ENCODE data around the gene FAM234A.
"Not testable (repeated sequence)": the region's sequence is repeated elsewhere in the genome, so short reads cannot be mapped to it uniquely, and the experiment has no call there.

Gene FAM234A

GRCh38 chr16:230949-231348 lies 3.7 kb upstream of the FAM234A start:
- DNase-seq: no peak

DNA sequence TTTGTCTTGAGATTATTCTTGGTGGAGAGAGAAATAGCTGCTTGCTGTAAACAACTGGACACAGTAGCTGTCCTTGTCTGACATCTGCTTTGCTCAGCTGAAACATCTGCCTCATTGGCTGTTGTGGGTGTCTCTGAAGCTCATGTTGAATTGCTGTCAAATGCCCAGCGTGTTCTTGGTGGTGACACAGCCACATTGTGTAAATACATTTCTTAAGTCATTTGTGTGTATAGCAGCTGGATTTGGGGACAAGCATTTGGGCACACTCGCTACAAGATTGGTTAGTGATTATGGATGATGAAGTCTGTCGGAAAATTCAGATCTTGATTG lies 5.3 kb downstream of the FAM234A start:
- no peak for DNase-seq

GRCh38 chr16:240559-240958 lies 5.9 kb downstream of the FAM234A start:
- DNase-seq: no peak

- no peak for DNase-seq
Observed at GRCh38 chr16:242281-242680, 7.7 kb downstream of the FAM234A start.

DNA sequence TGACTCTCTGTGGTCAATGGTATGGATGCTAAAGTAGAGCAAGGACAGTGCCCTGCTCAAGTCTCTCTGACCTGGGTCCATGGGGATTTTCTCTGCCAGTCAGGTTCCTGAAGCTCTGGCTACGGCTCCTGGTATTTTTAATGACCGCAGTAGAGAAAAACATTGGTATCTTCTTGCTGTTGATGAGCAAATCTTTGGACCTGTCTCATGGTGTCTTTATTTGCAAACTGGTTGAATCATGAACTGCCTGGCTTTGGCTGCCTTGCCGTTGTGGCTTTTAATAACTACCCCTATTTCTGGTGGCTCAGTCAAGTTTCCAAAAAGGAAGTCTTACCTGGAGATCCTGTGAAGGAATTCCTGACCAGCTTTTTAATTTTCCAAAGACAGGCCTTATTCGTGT lies 8.7 kb downstream of the FAM234A start:
- no peak for DNase-seq

DNA sequence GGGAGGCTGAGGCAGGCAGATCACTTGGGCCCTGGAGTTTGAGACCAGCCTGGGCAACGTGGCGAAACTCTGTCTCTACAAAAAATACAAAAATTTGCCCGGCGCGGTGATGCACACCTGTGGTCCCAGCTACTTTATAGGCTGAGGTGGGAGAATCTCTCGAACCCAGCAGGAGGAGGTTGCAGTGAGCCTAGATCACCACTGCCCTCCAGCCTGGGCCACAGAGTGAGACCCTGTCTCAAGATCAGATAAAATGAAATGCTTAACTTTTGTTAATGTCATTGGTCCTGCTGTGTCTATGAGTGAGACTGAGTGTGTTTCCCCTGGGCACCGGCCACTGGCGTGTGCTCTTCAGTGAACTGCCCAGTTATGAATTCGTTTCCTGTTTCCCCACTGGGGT lies 10.5 kb downstream of the FAM234A start:
- DNase-seq: no peak

DNA sequence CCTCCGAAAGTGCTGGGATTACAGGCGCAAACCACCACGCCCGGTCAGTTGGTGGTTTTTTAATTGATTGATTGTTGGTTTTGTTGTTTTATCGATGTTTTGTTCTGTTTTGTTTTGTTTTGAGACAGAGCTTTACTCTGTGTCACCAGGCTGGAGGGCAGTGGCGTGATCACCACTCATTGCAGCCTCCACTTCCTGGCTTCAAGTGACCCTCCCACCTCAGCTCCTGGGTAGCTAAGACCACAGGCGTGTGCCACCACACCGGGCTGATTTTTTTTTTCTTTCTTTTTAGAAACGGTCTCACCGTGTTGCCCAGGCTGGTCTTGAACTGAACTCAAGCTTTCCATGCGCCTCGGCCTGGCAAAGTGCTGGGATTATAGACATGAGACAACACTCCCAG lies 12.4 kb downstream of the FAM234A start:
- DNase-seq: no peak

GRCh38 chr16:249431-249830 lies 14.8 kb downstream of the FAM234A start:
- no peak for DNase-seq

- no peak for DNase-seq
Observed at GRCh38 chr16:252366-253337, 18.0 kb downstream of the FAM234A start.

DNA sequence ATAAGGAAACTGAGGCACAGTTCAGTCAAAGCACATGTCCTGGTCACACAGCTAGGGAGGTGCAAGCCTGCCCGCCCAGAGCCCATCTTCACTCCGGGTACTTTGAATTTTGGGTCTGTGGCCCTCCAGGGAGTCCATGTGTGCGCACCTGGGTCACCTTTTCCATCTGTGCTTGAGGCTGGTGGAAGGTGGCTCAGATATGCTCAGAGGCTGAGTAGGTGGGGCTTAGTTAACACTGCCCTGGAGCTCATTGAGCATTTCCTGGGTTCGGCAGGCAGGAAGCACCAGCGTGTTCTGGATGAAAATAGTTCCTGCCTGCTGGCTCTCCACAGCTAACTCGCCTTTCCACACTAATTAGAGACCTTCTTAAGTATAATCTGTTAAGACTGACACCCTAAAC lies 19.2 kb downstream of the FAM234A start:
- no peak for DNase-seq

- no peak for DNase-seq
Observed at GRCh38 chr16:254461-254860, 19.8 kb downstream of the FAM234A start.

DNA sequence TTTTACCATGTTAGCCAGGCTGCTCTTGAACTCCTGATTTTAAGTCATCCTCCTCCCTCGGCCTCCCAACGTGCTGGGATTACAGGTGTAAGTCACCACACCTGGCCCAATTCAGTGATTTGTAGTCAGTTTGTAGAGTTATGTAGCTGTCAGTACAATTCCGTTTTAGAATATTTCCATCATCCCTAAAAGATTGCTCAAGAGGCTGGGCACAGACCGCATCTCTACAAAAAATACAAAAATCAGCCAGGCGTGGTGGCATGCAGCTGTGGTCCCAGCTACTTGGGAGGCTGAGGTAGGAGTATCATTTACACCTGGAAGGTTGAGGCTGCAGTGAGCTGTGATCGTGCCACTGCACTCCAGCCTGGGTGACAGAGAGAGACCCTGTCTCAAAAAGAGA lies 20.6 kb downstream of the FAM234A start:
- DNase-seq: no peak

DNA sequence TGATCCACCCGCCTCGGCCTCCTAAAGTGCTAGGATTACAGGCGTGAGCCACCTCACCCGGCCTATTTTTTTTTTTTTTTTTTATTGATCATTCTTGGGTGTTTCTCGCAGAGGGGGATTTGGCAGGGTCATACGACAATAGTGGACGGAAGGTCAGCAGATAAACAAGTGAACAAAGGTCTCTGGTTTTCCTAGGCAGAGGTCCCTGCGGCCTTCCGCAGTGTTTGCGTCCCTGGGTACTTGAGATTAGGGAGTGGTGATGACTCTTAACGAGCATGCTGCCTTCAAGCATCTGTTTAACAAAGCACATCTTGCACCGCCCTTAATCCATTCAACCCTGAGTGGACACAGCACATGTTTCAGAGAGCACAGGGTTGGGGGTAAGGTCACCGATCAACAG lies 23.5 kb downstream of the FAM234A start:
- not testable (repeated sequence) for DNase-seq

- DNase-seq: no peak
Observed at GRCh38 chr16:259226-259625, 24.6 kb downstream of the FAM234A start.

- no peak for DNase-seq
Observed at GRCh38 chr16:259814-260253, 25.2 kb downstream of the FAM234A start.

DNA sequence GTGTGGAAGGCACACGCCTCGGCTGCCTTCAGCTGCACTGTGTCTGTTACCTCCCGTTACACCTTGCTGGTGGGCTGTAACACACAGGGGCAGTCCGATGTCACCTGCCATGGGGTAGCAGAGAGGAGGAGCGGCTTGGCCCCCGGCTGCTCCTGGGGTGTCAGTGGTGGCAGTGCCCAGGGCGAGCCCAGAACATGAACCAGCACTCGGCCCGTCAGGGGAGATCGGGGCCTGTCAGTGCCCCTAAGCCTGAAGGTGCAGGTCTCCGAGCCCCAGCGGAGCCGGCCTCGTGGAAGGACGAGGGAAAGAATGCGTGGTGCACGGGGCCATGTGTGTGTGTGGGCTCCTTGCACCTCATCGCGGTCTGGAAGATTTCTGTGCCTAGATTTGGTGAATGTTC lies 25.7 kb downstream of the FAM234A start:
- no peak for DNase-seq

DNA sequence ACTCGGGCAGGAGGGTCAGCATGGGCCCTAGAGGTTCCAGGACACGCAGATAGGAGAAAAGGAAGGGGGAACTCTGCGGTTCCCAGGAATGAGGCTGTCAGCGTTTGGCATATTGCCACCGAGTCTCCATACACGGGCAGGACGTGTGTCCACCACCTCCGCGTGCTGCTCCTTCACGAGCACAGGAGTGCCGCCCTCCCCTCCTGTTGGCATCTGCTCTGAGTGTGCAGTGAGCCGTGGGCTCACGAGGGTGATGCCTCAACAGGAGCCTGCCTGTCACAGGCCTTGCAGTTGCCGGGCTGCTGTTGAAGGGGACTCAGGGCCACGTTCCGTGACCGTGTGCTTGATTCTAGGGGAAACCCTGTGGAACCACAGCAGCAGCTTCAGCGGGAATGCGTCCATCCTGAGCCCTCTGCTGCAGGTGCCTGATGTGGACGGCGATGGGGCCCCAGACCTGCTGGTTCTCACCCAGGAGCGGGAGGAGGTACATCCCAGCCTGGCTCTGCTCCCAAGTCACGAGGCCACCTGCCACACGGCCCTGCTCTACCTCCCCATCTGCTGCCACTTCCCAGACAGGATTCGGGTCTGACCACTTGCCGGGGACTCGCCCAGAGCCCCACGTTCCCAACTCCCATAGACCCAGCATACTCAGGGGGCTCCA lies 26.5 kb downstream of the FAM234A start:
- no peak for DNase-seq

DNA sequence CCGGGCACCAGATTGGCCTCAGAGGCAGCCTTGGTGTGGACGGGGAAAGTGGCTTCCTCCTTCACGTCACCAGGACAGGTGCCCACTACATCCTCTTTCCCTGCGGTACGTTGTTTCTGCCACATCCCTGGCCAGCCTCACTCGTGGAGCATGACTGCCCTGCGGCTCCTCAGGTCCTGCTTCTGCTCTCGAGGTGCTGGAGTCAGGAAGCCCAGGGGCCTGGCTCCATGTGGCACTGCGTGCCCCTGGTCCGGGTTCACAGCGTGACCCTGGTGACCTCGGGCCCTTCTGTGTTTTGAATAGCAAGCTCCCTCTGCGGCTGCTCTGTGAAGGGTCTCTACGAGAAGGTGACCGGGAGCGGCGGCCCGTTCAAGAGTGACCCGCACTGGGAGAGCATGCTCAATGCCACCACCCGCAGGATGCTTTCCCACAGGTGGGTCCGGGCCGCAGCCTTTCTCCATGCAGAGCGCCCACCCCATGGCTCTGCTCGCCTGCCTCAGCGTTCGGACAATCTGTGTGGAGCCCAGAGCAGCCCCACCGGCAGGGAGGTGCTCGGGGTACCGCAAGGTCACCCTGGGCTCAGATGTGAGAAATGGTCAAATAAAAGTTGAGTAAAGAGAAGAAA lies 27.6 kb downstream of the FAM234A start:
- DNase-seq: no peak

DNA sequence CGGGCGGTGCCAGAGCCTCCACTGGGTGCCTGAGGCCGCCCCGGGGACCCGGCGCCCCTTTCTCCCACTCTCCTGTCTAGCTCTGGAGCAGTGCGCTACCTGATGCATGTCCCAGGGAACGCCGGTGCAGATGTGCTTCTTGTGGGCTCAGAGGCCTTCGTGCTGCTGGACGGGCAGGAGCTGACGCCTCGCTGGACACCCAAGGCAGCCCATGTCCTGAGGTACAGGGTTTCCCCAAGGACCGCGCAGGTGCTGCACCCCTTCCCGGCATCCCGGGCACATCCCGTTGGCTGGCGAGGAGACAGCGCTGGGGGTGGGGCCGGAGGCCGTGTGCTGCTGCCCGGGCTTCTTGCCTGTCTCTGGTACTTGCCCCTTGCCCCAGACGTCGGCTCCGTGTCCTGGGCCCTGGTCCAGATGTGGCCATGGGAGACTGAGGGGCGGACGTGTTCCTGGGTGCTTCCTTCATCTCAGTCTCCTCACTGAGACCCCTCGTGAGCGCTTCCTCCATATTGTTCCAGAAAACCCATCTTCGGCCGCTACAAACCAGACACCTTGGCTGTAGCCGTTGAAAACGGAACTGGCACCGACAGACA lies 28.7 kb downstream of the FAM234A start:
- DNase-seq: no peak

GRCh38 chr16:263944-264343 lies 29.3 kb downstream of the FAM234A start:
- DNase-seq: no peak

DNA sequence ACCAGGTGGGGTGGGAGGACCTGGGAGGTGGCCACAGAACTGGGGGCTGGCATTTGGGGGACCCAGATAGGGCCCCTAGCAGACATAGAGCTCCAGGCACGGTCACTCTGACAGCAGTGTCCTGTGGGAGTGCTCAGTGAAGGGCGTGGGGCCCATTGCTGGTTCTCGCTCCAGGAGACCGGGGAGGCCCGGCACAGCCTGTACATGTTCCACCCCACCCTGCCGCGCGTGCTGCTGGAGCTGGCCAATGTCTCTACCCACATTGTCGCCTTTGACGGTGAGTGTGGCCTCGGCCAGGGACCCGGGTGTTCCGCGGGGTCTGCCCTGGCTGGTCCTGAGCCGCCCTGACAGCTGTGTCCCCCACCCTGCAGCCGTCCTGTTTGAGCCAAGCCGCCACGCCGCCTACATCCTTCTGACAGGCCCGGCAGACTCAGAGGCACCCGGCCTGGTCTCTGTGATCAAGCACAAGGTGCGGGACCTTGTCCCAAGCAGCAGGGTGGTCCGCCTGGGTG lies 29.9 kb downstream of the FAM234A start:
- DNase-seq: no peak

GRCh38 chr16:265002-265529 lies 30.4 kb downstream of the FAM234A start:
- DNase-seq: no peak

DNA sequence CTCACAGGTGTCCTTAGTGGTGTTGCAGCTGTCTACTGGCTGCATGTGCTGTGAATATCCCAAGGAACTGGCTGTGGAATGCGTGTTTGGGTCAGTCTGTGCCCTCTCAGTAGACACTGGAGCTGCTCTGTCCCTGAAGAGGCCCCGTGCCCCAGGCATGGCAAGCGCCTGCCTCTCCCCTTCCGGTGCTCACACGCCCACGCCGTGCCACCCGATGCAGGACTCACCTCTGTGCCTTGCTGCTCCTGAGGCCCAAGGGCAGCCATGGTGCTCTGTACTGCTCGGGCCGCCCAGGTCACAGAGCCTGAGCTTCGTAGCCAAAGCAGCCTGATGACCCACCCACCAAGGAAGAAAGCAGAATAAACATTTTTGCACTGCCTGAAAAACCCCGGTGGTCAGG lies 31.1 kb downstream of the FAM234A start:
- no peak for DNase-seq

Data from NCI-H226 (cell line).